Raji (cell line): ENCODE measurements around the gene CD58.

Source experiments
- POLR2A ChIP-seq: IDR thresholded peaks from 2 replicates; pipeline ENCODE4 v1.6.1; 2011; ENCODE audit warnings: low read depth, low read length, control low read depth; ENCODE audit not compliant: insufficient read depth

CD58 gene

DNA sequence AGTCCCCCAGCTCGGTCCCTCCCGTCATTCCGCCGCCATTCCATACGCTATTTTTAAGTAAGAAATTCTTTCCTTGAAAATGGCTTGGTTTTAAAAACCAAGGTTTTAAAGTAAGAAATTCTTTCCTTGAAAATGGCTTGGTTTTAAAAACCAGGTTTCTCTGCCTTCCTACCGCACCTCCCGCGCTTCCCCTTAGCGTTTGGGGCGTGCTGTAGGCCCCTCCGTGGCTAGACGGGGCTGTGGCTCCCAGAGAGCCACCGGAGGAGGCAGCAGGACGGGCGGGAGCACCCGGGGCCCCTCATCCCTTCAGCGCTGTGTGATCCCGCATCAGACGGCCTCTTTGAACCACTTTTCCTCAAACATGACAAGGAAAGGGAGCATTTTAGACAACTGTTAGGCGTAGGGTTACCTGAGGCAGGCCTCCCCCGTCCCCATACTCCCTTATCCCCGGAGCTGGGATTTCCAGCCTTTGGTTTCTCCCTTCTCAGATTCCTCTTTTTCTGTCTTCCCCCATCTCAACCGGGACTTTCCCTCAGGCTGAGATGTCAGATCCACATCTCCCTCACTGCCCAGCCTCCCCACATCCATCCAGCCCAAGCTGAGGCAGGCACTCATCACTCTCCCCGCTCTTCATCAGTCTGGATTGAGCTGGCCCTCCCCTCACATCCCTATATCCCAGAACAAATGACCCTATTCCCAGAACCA, 541 bp upstream of the CD58 start:
- TF ChIP-seq POLR2A, result no peak

DNA sequence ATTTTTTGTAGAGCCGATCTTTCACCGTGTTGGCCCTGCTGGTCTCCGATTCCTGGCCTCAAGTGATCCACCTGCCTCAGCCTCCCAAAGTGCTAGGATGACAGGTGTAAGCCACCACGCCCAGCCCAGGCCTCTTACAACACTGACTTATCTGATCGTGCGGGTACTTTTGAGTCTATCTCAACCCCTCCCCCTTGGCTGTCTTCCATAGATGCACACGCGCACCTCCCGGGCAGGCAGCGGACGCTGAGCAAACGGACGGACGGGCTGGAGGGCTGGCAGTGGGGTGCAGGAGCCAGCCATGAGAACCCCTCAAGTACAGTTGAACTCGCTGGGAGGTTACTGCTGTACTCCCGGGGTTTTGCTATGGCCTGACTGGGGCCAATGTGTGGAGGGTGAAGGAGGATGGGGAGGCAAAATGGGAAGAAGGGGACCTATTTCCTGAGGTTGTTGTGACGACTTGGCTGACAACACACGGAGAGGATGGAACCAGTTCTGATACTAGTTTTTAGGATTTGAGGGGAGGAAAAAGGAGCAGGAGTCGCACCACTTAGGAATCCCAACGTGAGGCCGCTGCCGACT, 959 bp downstream of the CD58 start:
- peak; percentile 47; the same call in 1 of the 2 replicates for TF ChIP-seq POLR2A

- no peak for TF ChIP-seq POLR2A
These were observed 1.5 kb downstream of the CD58 start for GRCh38 chr1:116569381-116569670.

DNA sequence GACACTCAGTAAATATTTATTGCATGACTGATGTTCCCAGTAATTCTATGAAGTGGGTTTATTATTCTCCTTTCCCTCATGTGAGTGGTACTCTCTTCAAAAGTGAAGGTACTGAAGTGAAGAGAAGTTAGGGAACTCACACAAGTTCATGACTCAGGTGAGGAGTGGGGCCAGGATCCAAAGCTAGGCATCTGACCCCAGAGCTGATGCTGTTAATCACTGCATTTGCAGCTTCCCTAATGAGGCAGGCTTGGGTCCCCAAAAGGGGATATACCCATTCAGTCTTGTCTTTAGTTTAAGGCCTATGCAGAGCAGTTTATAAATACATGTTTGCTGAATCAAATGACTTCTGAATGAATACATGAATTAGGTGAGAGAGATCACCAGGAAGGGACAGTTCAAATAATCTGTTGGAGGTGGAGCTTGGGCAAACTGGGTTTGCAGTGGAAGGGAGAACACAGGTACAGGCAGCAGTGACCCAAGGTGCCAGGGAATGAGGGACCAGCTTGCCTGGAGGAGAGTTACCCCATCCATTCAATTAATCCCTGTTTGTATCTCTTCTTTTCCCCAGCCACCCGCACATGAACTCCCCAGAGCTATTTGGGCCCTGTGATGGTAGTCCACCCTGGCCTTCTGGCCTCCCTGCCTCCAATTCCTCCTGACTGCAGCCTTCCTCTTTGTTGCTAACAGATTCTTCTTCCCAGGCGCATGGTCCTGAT, 2.0 kb downstream of the CD58 start:
- no peak for TF ChIP-seq POLR2A

DNA sequence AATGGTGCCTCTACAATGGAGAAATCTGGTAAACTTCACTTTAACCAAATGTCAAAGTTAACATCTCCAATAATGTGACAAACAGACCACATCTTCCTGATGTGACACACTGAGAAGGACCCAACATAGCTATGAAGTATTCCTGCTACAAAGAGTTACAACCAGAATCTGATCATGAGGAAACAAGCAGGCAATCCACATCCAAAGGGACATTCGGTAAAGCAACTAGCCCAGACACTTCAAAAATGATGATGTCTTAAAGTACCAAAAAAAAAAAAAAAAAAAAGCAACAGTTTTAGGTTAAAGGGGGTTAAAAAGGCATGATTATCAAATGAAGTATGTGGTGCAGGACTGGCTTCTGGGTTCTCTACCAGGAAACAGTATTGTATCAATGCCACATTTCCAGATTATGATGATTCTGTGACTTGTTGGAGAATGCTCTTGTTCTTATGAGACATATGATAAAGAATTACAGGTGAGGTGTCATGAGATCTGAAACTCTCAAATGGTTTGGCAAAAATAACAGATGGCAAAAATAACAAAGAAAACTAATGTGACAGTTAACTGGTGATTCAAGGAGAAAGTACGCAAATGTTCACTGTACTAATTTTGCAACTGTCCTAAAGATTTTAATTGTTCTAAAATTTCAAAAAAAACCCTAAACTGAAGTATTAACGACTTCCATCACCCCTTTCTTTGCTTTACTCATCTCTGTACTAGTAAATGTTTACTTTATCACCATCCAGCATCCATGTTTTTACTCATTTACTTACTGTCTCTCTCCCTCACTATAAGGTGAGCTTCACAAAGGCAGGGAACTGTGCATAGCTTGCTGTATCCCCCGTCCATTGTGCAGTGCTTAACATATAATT, 2.8 kb downstream of the CD58 start:
- TF ChIP-seq POLR2A, result no peak

DNA sequence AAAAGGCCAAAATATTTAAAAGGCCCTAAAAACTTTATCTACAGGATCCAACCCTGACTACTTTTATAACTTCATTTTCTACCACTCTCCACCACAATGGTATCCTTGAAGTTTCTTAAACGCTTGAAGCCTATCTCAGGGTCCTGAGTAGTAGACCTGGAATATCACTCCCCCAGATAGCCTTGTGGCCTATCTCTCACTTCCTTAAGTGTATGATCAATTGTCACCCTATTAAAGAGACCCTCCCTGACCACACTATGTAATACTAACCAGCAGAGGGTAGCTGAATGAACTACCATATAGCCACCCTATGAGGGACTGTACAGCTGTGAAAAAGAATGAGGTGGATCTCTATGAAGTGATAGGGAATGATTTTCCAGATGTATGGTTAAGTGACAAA, 5.6 kb downstream of the CD58 start:
- TF ChIP-seq POLR2A, result no peak

DNA sequence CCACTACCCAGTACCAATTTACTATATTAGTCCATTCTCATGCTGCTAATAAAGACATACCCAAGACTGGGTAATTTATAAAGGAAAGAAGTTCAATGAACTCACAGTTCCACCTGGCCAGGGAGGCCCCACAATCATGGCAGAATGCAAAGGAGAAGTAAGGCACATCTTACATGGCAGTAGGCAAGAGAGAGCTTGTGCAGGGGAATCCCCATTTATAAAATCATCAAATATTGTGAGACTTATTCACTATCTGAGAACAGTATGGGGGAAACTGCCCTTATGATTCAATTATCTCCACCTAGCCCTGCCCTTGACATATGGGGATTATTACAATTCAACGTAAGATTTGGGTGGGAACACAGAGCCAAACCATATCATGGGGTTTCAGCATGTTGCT, 6.4 kb downstream of the CD58 start:
- TF ChIP-seq POLR2A, result no peak

- TF ChIP-seq POLR2A, result no peak
These were observed 9.3 kb downstream of the CD58 start for GRCh38 chr1:116561563-116561962.

DNA sequence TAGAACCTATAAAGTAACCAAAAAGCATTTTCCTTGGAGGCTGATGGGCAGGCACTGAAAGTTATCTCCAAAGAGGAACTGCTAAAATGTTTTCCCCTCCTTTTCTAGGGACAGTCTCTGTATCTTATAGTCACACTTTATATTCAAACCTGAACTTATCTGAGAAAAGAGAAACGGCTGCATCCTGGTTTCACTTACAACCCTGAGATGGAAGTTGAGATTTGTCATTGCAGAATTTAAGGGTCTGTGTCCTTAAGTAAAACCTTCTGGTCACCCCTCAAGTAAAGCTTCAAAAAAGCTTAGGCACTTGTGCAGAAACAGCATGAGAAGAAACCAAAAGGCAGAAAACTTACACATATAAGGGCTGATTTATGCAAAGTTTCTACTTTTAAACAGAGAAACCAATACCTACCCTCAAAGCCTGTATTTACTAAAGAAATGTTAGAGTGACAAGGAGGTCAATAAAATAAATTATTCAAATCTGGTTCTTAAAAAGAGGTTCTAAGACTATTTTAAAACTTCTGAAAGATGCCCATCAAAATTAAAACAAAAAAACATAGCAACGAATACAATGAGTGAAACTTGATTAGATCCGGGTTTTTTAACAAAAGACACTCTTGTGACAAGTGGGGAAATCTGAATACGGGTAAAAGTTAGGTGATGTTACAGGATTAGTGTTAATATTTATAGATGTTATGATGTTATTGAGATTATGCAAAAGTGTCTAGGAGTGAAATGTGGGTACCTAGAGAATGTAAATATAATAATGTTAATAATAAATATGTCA, 9.9 kb downstream of the CD58 start:
- no peak for TF ChIP-seq POLR2A

- TF ChIP-seq POLR2A, result no peak
These were observed 11.5 kb downstream of the CD58 start for GRCh38 chr1:116559304-116559761.

GRCh38 chr1:116558571-116558970, 12.3 kb downstream of the CD58 start:
- no peak for TF ChIP-seq POLR2A

GRCh38 chr1:116558140-116558549, 12.7 kb downstream of the CD58 start:
- no peak for TF ChIP-seq POLR2A

GRCh38 chr1:116557323-116557878, 13.4 kb downstream of the CD58 start:
- TF ChIP-seq POLR2A, result no peak

DNA sequence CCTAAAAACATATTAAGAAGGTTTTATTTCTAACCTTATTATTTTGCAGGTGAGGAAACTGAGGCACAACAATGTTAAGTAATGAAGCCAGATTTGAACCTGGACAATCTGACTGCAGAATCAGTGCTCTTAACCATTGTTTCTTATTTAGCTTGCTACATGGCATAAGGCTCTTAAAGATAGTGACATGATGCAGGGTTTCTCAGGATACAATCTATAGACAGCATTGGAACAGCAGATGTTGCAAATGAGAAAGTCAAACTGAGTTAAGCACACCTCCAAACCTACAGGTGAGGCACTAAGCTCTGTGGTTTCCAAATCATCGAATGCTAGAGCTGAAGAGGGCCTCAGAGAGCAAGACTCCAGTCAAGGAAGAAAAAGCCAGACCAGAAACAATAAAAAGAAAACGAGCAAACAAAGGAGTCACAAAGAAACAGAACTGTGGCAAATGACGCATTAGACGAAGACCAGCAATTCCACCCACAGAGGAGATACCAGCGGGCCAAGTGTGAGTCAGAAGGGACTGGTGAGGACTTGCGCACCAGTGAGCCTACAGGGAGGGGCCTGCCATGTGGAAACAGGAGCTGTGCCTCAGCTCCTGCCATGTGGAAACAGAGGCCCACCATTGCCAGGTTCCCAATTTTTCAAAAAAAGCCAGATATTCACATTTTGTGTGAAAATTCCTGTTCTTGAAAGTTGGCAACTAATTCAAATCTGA, 14.4 kb downstream of the CD58 start:
- TF ChIP-seq POLR2A, result no peak
